HPDE6-E6E7 (cell line): ENCODE data around the gene NRXN3.

Experiments used
- DNase-seq: peaks from one replicate; pipeline ENCODE4 v3.0.0; 2011; ENCODE audit warnings: missing footprints; ENCODE audit errors: extremely low spot score

Gene NRXN3

DNA sequence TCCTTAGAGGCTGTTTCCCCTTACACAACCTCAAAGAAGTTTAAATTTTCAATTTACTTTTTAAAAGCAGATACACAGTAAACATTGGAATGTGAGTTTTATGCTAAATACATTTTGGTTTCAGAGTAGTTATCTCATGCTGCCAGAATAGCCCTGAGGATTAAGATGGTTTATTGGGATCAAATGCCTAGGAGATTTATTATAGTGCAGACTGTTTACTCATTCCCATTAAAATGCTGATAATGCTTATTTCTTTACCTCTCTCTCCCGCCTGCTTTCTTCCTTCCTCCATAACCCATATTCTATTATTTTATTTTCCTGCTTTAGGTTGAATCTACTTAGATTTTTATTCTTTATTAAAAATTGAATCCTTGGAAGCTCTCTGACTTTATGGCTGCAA is 1701.0 kb downstream of the NRXN3 start:
- no peak for DNase-seq

DNA sequence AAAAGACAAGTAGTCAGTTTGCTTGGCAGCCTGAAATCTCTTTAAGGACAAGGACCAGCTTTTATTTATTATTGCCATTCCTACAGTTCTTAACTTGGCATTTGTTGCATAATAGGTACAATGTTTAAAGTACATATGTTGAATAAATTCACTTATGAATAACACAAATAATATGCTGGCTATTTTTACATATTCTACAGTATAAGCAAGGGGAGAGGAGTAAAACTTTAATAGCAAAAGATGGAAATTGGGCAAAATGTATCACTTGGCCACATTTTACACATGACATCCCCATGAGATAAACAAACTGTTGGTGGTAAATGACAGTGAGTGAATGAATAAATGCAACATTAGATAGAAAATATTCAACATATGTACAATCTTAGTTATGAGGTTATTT is 1708.1 kb downstream of the NRXN3 start:
- DNase-seq, result no peak

GRCh38 chr14:79878785-79879184 is 1708.6 kb downstream of the NRXN3 start:
- DNase-seq, result no peak

DNA sequence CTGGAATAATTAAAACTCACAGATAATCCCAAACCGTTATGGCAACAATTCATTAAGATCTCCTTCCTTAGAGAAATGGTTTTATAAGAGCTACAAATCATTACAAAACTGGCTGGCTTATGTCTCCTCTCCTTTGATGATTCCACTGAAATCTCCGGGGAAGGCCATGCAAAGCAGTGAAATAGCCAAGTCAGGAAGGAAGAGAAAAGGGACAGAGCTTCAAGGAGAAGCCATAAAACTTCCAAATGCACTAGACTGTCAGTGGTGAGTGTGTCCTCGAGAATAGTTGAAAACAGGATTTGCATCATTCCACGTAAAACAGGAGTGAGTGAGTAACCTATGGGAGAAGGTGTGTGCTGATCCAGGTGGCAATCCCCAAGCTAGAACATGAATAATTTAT is 1711.1 kb downstream of the NRXN3 start:
- no peak for DNase-seq

DNA sequence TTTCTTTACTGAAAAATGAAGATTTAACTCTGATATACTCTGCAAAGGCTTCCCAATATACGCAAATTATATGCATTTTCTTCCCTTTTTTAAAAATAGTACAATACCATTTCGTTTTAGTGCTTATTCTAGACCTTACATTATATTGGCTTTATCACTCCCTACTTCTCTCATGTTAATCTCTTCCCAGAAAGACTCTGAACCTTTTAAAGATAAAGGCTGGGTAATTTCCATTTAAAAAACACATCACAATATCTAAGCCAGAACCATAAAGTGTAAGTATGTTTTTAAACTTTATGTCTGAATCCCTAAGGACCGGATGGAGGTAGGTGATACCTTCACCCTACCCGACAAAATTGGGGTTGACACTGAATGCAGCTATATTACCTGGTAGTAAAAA is 1720.4 kb downstream of the NRXN3 start:
- no peak for DNase-seq

GRCh38 chr14:79896009-79896408 is 1725.8 kb downstream of the NRXN3 start:
- DNase-seq, result no peak

DNA sequence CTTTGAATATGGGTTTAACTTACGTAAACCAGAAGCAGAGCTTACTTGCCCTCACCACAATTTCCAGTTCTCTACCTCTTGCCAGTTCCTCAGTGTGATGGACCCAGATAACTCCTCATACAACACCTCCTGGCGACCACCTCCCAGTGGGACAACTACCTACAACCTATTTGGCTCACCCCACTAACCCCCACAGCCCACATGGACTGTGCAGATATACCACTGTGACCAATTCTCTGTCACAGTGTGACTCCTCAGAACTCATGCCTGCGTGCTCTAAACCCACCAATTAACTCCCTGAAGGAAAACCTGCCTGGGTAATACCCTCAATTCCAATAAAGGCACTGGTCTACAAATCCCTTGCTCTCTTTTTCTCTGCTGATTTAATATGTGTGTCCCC is 1729.4 kb downstream of the NRXN3 start:
- DNase-seq, result no peak

DNA sequence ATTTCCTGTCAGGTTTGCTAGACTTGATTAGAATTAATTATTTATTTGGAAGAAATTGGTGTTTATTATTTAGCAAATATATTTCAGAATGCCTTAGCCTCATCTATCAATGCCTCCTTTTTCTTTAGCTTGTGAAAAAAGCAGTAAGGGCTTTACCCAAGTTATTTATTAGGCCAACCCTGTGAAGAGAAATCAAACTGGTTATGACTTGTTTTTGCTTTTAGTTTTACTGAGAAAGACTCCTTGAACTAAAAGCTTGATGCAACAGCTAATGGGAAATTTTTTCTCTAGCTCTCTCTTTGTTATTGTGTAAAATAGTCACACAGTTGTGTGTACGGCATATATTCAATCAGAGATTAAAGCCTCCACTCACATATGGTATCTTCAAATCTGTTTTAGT is 1734.3 kb downstream of the NRXN3 start:
- no peak for DNase-seq

DNA sequence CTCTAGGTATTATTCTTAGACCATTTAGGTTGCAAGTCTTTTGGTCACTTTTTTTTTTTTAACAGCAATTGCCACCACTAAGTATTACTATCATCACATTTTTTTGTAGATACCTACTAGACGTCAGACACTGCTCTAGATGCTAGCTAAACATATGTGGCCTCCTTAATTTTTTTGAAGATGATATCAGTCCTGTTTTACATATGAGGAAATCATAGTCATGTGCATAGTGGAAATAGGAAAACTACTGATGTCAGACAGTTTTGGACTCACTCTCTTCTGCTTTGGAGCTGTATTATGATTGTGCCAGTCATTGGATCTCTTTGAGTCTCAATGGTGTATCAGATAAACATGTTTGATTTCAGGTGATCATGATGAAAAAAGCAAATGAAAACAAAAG is 1736.8 kb downstream of the NRXN3 start:
- no peak for DNase-seq

DNA sequence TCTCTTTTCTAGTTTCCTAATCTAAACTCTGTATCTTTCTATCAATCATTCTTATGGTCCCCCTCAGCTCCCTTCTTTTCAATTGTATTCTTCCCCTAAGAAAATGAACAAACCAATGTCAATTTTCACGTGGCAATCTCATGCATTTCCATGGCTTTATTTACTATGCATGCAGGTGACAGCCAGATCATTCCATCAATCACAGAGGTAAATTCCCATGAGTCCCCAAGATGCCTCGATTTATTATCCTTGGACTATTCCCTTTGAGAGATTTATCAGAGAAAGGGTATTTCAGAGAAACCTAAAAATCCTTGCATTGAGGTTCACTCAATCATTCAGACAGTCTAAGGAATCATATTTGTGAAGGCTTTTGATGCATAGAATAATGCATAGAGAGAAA is 1739.9 kb downstream of the NRXN3 start:
- no peak for DNase-seq

DNA sequence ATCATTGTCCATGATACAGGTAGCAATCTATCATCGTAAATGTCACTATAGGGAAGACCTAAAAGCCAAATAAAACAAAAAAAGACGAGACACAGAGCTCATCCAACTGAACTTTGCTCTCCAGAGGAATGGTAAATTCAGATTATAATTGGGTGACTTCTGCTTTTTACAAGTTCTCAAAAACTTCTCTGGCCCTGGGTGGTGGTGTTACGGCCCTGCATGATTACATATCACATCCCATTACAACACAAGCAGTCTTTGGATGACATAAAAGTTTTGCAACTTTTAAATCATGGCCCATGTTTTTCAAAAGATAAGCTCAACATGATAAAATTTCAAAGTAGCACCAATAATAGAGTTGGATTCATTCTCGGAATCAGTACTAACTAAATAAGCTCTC is 1741.6 kb downstream of the NRXN3 start:
- DNase-seq, result no peak

GRCh38 chr14:79914595-79914994 is 1744.4 kb downstream of the NRXN3 start:
- DNase-seq, result no peak

GRCh38 chr14:79915406-79915805 is 1745.2 kb downstream of the NRXN3 start:
- DNase-seq, result no peak

GRCh38 chr14:79916281-79916680 is 1746.1 kb downstream of the NRXN3 start:
- DNase-seq, result no peak

DNA sequence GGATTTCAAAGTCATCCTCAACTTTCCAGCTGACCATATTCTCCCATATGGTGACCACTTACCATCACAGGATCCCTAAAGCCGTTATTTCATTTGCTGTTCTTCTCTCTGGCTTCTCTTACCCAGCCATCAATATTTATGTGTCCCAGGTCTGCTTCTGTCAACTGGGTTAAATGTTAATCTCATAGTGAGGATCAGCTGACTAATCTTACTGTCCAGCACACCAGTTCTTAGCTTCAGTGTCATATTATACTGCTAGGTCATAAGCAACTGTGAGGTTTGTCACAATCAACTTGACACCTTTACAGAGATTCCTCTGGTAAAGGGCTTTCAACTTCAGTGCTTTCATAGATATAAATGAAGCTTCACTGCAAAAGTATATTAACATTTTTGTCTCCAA is 1746.7 kb downstream of the NRXN3 start:
- no peak for DNase-seq
